Measurements from ENCODE around the gene ERGIC3. TPM values are rescaled to one million over a fixed set of nuclear protein-coding genes. Genes with fewer than 3 reads are reported as not detected.

Gene ERGIC3
- total RNA-seq, 1 experiment from 2014 or later = 392 TPM

- DNase-seq = peak; percentile 62
- peak; percentile 74 for TF ChIP-seq CTCF (IDR thresholded peaks at IDR 0.05; ENCODE audit: unreplicated experiment)
- intact Hi-C loops (cut with micrococcal nuclease; ENCODE audit: unreplicated experiment) = loop anchor here (2.0 kb wide), 2 partner anchors 50 to 94 kb away; no protein-coding TSS in a partner anchor
- Mint-ChIP-seq H3K4me3 (ENCODE audit: low read depth, unreplicated experiment) (no peak overlapping the region), H3K9me3 (ENCODE audit: low read depth, unreplicated experiment) (no peaks in the 10 kb centered on the region), H3K36me3 (ENCODE audit: insufficient read depth, unreplicated experiment) (peaks cover 18% of the 10 kb centered on the region), H3K27me3 (ENCODE audit: unreplicated experiment) (no peaks in the 10 kb centered on the region), H3K27ac (ENCODE audit: unreplicated experiment) (no peak overlapping the region), H3K4me1 (ENCODE audit: low read depth, unreplicated experiment) (peaks cover 8% of the 10 kb centered on the region)
- CTCF ChIA-PET = interaction anchor here (0.6 to 1.3 kb wide), 6 partner anchors 36 to 1489 kb away, joined by 3 to 14 read pairs (median 6); no protein-coding TSS in a partner anchor
- no TSS peak for BruUV-seq (replicated peaks)
These were observed 26.8 kb downstream of the ERGIC3 start for GRCh38 chr20:35568645-35569044.

- CTCF ChIA-PET = interaction anchor here (0.7 to 1.2 kb wide), 3 partner anchors 16 to 126 kb away, joined by 3 to 4 read pairs (median 3); no protein-coding TSS in a partner anchor
- TF ChIP-seq CTCF (IDR thresholded peaks at IDR 0.05; ENCODE audit: unreplicated experiment) = no peak
- Mint-ChIP-seq H3K27ac (ENCODE audit: unreplicated experiment) (no peak overlapping the region), H3K4me1 (ENCODE audit: low read depth, unreplicated experiment) (peaks cover 25% of the 10 kb centered on the region), H3K9me3 (ENCODE audit: low read depth, unreplicated experiment) (no peaks in the 10 kb centered on the region), H3K36me3 (ENCODE audit: insufficient read depth, unreplicated experiment) (peaks cover 36% of the 10 kb centered on the region), H3K27me3 (ENCODE audit: unreplicated experiment) (no peaks in the 10 kb centered on the region), H3K4me3 (ENCODE audit: low read depth, unreplicated experiment) (no peak overlapping the region)
- BruUV-seq (replicated peaks) = no TSS peak
- no peak for DNase-seq
- intact Hi-C loops (cut with micrococcal nuclease; ENCODE audit: unreplicated experiment) = no loop called here
These were observed 29.7 kb downstream of the ERGIC3 start for GRCh38 chr20:35571555-35571954.

GRCh38 chr20:35572838-35573237, 31.0 kb downstream of the ERGIC3 start:
- CTCF ChIA-PET = interaction anchor here (0.9 kb wide), 1 partner anchor 8 kb away, joined by 3 read pairs; no protein-coding TSS in a partner anchor
- BruUV-seq (replicated peaks) = no TSS peak
- intact Hi-C loops (cut with micrococcal nuclease; ENCODE audit: unreplicated experiment) = no loop called here
- H3K27ac Mint-ChIP-seq (ENCODE audit: unreplicated experiment) = no peak overlapping the region
- H3K9me3 Mint-ChIP-seq (ENCODE audit: low read depth, unreplicated experiment) = no peaks in the 10 kb centered on the region
- no peak for TF ChIP-seq CTCF (IDR thresholded peaks at IDR 0.05; ENCODE audit: unreplicated experiment)
- H3K4me1 Mint-ChIP-seq (ENCODE audit: low read depth, unreplicated experiment) = peaks cover 31% of the 10 kb centered on the region
- H3K36me3 Mint-ChIP-seq (ENCODE audit: insufficient read depth, unreplicated experiment) = peaks cover 36% of the 10 kb centered on the region
- H3K4me3 Mint-ChIP-seq (ENCODE audit: low read depth, unreplicated experiment) = no peak overlapping the region
- H3K27me3 Mint-ChIP-seq (ENCODE audit: unreplicated experiment) = no peaks in the 10 kb centered on the region
- DNase-seq = no peak

GRCh38 chr20:35575958-35576357, 34.1 kb downstream of the ERGIC3 start:
- no peaks in the 10 kb centered on the region for H3K9me3 Mint-ChIP-seq (ENCODE audit: low read depth, unreplicated experiment)
- no peak for TF ChIP-seq CTCF (IDR thresholded peaks at IDR 0.05; ENCODE audit: unreplicated experiment)
- peaks cover 35% of the 10 kb centered on the region for H3K36me3 Mint-ChIP-seq (ENCODE audit: insufficient read depth, unreplicated experiment)
- CTCF ChIA-PET = interaction anchor here (0.7 to 1.4 kb wide), 5 partner anchors 28 to 416 kb away, joined by 3 to 9 read pairs (median 4); partner anchors contain the start of gene SPAG4
- peak overlapping the region; percentile 74 for H3K27ac Mint-ChIP-seq (ENCODE audit: unreplicated experiment)
- H3K27me3 Mint-ChIP-seq (ENCODE audit: unreplicated experiment) = no peaks in the 10 kb centered on the region
- peak; percentile 87 for DNase-seq
- peak overlapping the region; percentile 20 for H3K4me3 Mint-ChIP-seq (ENCODE audit: low read depth, unreplicated experiment)
- peaks cover 30% of the 10 kb centered on the region for H3K4me1 Mint-ChIP-seq (ENCODE audit: low read depth, unreplicated experiment)
- intact Hi-C loops (cut with micrococcal nuclease; ENCODE audit: unreplicated experiment) = no loop called here
- no TSS peak for BruUV-seq (replicated peaks)

Data from Calu3 (cell line).